ENCODE measurements around the gene GEMIN5. TPM values are rescaled to one million over a fixed set of nuclear protein-coding genes. Genes with fewer than 3 reads are reported as not detected.

Gene GEMIN5
- total and polyA plus RNA-seq, 2 of the 8 experiments (the other 6 are each of a cell fraction or from before 2014, with no cell fraction given), result 12.8 to 47.0 TPM

DNA sequence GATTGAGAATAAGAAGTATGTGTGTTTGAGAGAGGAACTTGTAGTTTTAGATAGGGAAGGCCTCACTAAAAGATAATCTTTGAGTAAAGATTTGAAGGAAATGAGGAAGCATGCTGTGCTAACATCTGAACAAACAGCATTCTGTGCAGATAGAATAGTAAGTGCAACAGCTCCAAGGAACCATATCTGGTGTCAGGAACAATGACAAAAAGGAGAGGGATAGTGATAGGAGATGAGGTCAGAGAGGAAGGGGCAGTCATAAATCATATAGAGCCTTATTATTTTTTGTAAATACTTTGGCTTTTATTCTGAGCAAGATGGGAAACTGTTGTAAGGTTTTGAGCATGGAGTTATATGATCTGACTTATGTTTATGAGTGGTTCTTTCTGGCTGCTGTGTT is 6.7 kb upstream of the GEMIN5 start (continued):
- no peak for TF ChIP-seq SIRT6 (IDR thresholded peaks at IDR 0.05; ENCODE audit: low read length)
- TF ChIP-seq HDAC2 (IDR thresholded peaks at IDR 0.05; ENCODE audit: borderline replicate concordance in 1 of 2, low read depth in 2 of 2, low read length in 2 of 2), result no peak

All from H1 (cell line).